ENCODE results near the gene HCK. TPM values are rescaled to one million over a fixed set of nuclear protein-coding genes. Genes with fewer than 3 reads are reported as not detected.

HCK gene
- total RNA-seq: 4.4 TPM
- long read RNA-seq, transcript HCK-207 (13 exons, 2,101 nt): major isoform, 9 of 12 reads
- long read RNA-seq, partial matches to known transcripts: 0 of 12 reads
- long read RNA-seq, other reads (novel, unspliced or antisense): 1 of 12 reads

- DNase-seq (peak; percentile 67), ATAC-seq (peak; percentile 86)
- intact Hi-C loops (cut with micrococcal nuclease): no loop called here
These were observed at the start of gene HCK for GRCh38 chr20:32052090-32052777. Gene HCK, plus strand, starts transcription at chr20:32052242.

GRCh38 chr20:32003325-32003724, 48.7 kb upstream of the HCK start:
- intact Hi-C loops (cut with micrococcal nuclease): no loop called here
- no peak for DNase-seq
- ATAC-seq: no peak

- intact Hi-C loops (cut with micrococcal nuclease): no loop called here
- DNase-seq: no peak
- no peak for ATAC-seq
These were observed 47.1 kb upstream of the HCK start for GRCh38 chr20:32004963-32005362.

- DNase-seq (no peak), ATAC-seq (no peak)
- intact Hi-C loops (cut with micrococcal nuclease): no loop called here
These were observed 46.0 kb upstream of the HCK start for GRCh38 chr20:32006053-32006452.

GRCh38 chr20:32006841-32007786, 44.9 kb upstream of the HCK start:
- no peak for DNase-seq
- peak; percentile 27 for ATAC-seq
- intact Hi-C loops (cut with micrococcal nuclease): no loop called here

- ATAC-seq (peak; percentile 82), DNase-seq (peak; percentile 65)
- intact Hi-C loops (cut with micrococcal nuclease): no loop called here
These were observed 44.0 kb upstream of the HCK start for GRCh38 chr20:32007787-32008616.

- no peak for ATAC-seq
- no peak for DNase-seq
- intact Hi-C loops (cut with micrococcal nuclease): no loop called here
These were observed 42.5 kb upstream of the HCK start for GRCh38 chr20:32009564-32009963.

- intact Hi-C loops (cut with micrococcal nuclease): no loop called here
- ATAC-seq (peak; percentile 69), DNase-seq (peak; percentile 48)
These were observed 41.9 kb upstream of the HCK start, which contains the start of gene CCM2L for GRCh38 chr20:32010101-32010500. Gene CCM2L, plus strand, starts transcription at chr20:32010438. Its CDS starts 17 bp downstream, at chr20:32010455.

- peak; percentile 21 for ATAC-seq
- DNase-seq: no peak
- intact Hi-C loops (cut with micrococcal nuclease): no loop called here
These were observed 41.4 kb upstream of the HCK start for GRCh38 chr20:32010666-32011065.

GRCh38 chr20:32012159-32012688, 39.8 kb upstream of the HCK start:
- intact Hi-C loops (cut with micrococcal nuclease): no loop called here
- no peak for ATAC-seq
- no peak for DNase-seq

- no peak for ATAC-seq
- DNase-seq: no peak
- intact Hi-C loops (cut with micrococcal nuclease): no loop called here
These were observed 38.7 kb upstream of the HCK start for GRCh38 chr20:32013326-32013725.

GRCh38 chr20:32017711-32018251, 34.3 kb upstream of the HCK start:
- no peak for DNase-seq
- no peak for ATAC-seq
- intact Hi-C loops (cut with micrococcal nuclease): no loop called here

GRCh38 chr20:32018269-32019155, 33.5 kb upstream of the HCK start:
- DNase-seq (peak; percentile 60), ATAC-seq (peak; percentile 80)
- intact Hi-C loops (cut with micrococcal nuclease): no loop called here

GRCh38 chr20:32019156-32019510, 32.9 kb upstream of the HCK start:
- ATAC-seq (no peak), DNase-seq (no peak)
- intact Hi-C loops (cut with micrococcal nuclease): no loop called here

- intact Hi-C loops (cut with micrococcal nuclease): no loop called here
- no peak for ATAC-seq
These were observed 32.2 kb upstream of the HCK start for GRCh38 chr20:32019563-32020463.

GRCh38 chr20:32021091-32021490, 31.0 kb upstream of the HCK start:
- intact Hi-C loops (cut with micrococcal nuclease): no loop called here
- no peak for ATAC-seq
- no peak for DNase-seq

More at GRCh38 chr20:32019563-32020463, 32.2 kb upstream of the HCK start:
- no peak for DNase-seq
